Kidney (tissue), 2 donors: ENCODE results near the gene SLC4A7. TPM values are rescaled to one million over a fixed set of nuclear protein-coding genes. Genes with fewer than 3 reads are reported as not detected.

Experiments used
- polyA plus RNA-seq: library from polyadenylated mRNA; stranded (reverse); fragments of 350-450 nt; fragmentation: Illumina TruSeq; extraction: RNeasy Lipid Tissue Mini Kit (QIAGEN cat#74804); gene quantifications from one replicate; pipeline ENCODE4 v1.2.3, GENCODE V29; 2014; ENCODE audit warnings: low read depth, low replicate concordance; ENCODE audit not compliant: insufficient read depth
- total RNA-seq: library from RNA; stranded (reverse); fragmentation: NEBNext Ultra II Directional; extraction: Animal tissue kit (Norgen Biotek cat#: 25700); gene quantifications from one replicate; pipeline ENCODE4 v1.2.1, GENCODE V29; 2021
- donor health status: DM: yes; HTN: yes; CAD: no.

The SLC4A7 gene
- total and polyA plus RNA-seq, 2 donors from 2014 or later: 3.5 to 47.5 TPM

Other genes with a start within 250 kb of the SLC4A7 start
- gene NEK10, start 115.0 kb downstream of the SLC4A7 start, total RNA-seq: 4.1 TPM
- gene NEK10, start 115.0 kb downstream of the SLC4A7 start, polyA plus RNA-seq: 1.0 TPM
- gene EOMES, start 237.9 kb upstream of the SLC4A7 start, total RNA-seq: 1.3 TPM
- 0.22 TPM for gene EOMES, start 237.9 kb upstream of the SLC4A7 start, polyA plus RNA-seq